H9 (cell line): Measurements from ENCODE around the gene ABHD8. TPM values are rescaled to one million over a fixed set of nuclear protein-coding genes. Genes with fewer than 3 reads are reported as not detected.

Source experiments
- DNase-seq: peaks from one replicate; pipeline ENCODE4 v3.0.0-alpha.2; 2017
- H2AFZ ChIP-seq: one replicate; pipeline ENCODE4 v1.6.1; 2013; ENCODE audit warnings: mild to moderate bottlenecking, low read length, control low read depth, moderate library complexity
- H2AK5ac ChIP-seq: 2 replicates; pipeline ENCODE4 v1.6.1; 2013; ENCODE audit warnings: low read length, control low read depth, mixed read lengths; ENCODE audit not compliant: insufficient read length
- H2BK120ac ChIP-seq: one replicate; pipeline ENCODE4 v1.6.1; 2013; ENCODE audit warnings: low read depth, mild to moderate bottlenecking, low read length, control low read depth, inconsistent platforms; ENCODE audit not compliant: poor library complexity, severe bottlenecking
- H2BK12ac ChIP-seq: 2 replicates; pipeline ENCODE4 v1.6.1; 2013; ENCODE audit warnings: low read length, control low read depth, mixed read lengths, low read depth; ENCODE audit not compliant: insufficient read length
- H2BK15ac ChIP-seq: 2 replicates; pipeline ENCODE4 v1.6.1; 2013; ENCODE audit warnings: low read depth, low read length, control low read depth
- H2BK20ac ChIP-seq: one replicate; pipeline ENCODE4 v1.6.1; 2013; ENCODE audit warnings: low read depth, mild to moderate bottlenecking, low read length, control low read depth, inconsistent platforms; ENCODE audit not compliant: poor library complexity, severe bottlenecking
- H2BK5ac ChIP-seq: 2 replicates; pipeline ENCODE4 v1.6.1; 2013; ENCODE audit warnings: low read length, control low read depth, mixed read lengths; ENCODE audit not compliant: insufficient read length
- H3K14ac ChIP-seq: 2 replicates; pipeline ENCODE4 v1.6.1; 2013; ENCODE audit warnings: low read length, control low read depth; ENCODE audit not compliant: insufficient read depth
- H3K18ac ChIP-seq: 2 replicates; pipeline ENCODE4 v1.6.1; 2013; ENCODE audit warnings: low read depth, mild to moderate bottlenecking, mixed read lengths, low read length, control low read depth; ENCODE audit not compliant: insufficient read length
- H3K23ac ChIP-seq: 2 replicates; pipeline ENCODE4 v1.6.1; 2013; ENCODE audit warnings: low read length, control low read depth, mixed read lengths, low read depth; ENCODE audit not compliant: insufficient read length
- H3K23me2 ChIP-seq: 2 replicates; pipeline ENCODE4 v1.6.1; 2013; ENCODE audit warnings: low read depth, mild to moderate bottlenecking, mixed read lengths, low read length, control low read depth; ENCODE audit not compliant: insufficient read length, poor library complexity, severe bottlenecking
- H3K27ac ChIP-seq: 2 replicates; pipeline ENCODE4 v1.5.1; 2013; ENCODE audit warnings: low read length, control low read depth, mixed read lengths, low read depth; ENCODE audit not compliant: insufficient read length
- H3K27me3 ChIP-seq: 2 replicates; pipeline ENCODE4 v1.6.1; 2013; ENCODE audit warnings: low read length, control low read depth, inconsistent platforms; ENCODE audit not compliant: insufficient read depth
- H3K4ac ChIP-seq: 2 replicates; pipeline ENCODE4 v1.6.1; 2013; ENCODE audit warnings: low read depth, mild to moderate bottlenecking, control low read depth, inconsistent platforms, low read length, moderate library complexity
- H3K4me1 ChIP-seq: 2 replicates; pipeline ENCODE4 v1.6.1; 2013; ENCODE audit warnings: low read length, control low read depth, inconsistent platforms; ENCODE audit not compliant: insufficient read depth
- H3K4me2 ChIP-seq: 2 replicates; pipeline ENCODE4 v1.6.1; 2013; ENCODE audit warnings: low read length, control low read depth, mixed read lengths; ENCODE audit not compliant: insufficient read length, insufficient read depth
- H3K56ac ChIP-seq: 2 replicates; pipeline ENCODE4 v1.6.1; 2013; ENCODE audit warnings: low read depth, mild to moderate bottlenecking, mixed read lengths, low read length, control low read depth; ENCODE audit not compliant: insufficient read length
- H3K79me1 ChIP-seq: 2 replicates; pipeline ENCODE4 v1.6.1; 2013; ENCODE audit warnings: low read depth, mild to moderate bottlenecking, moderate library complexity, low read length, control low read depth, inconsistent platforms; ENCODE audit not compliant: insufficient read depth, poor library complexity, severe bottlenecking
- H3K79me2 ChIP-seq: 2 replicates; pipeline ENCODE4 v1.6.1; 2013; ENCODE audit warnings: low read length, control low read depth, inconsistent platforms; ENCODE audit not compliant: insufficient read depth
- H3K9ac ChIP-seq: 2 replicates; pipeline ENCODE4 v1.6.1; 2013; ENCODE audit warnings: low read length, control low read depth, mixed read lengths; ENCODE audit not compliant: insufficient read length; ENCODE audit errors: extremely low read depth
- H3K9me3 ChIP-seq: one replicate; pipeline ENCODE4 v1.6.1; 2013; ENCODE audit warnings: low read depth, low read length, inconsistent platforms; ENCODE audit not compliant: control insufficient read depth
- H3T11ph ChIP-seq: one replicate; pipeline ENCODE4 v1.6.1; 2013; ENCODE audit warnings: mild to moderate bottlenecking, low read length, control low read depth, inconsistent platforms
- H4K20me1 ChIP-seq: one replicate; pipeline ENCODE4 v1.6.1; 2013; ENCODE audit not compliant: control insufficient read depth, insufficient read length, insufficient read depth
- H4K5ac ChIP-seq: 2 replicates; pipeline ENCODE4 v1.6.1; 2013; ENCODE audit warnings: low read depth, mild to moderate bottlenecking, mixed read lengths, low read length, control low read depth; ENCODE audit not compliant: insufficient read length
- H4K8ac ChIP-seq: replicated peaks from 2 replicates; pipeline ENCODE4 v1.6.1; 2013; ENCODE audit warnings: low read length, control low read depth, mixed read lengths, low read depth; ENCODE audit not compliant: insufficient read length
- H4K91ac ChIP-seq: 2 replicates; pipeline ENCODE4 v1.6.1; 2013; ENCODE audit warnings: low read depth, mild to moderate bottlenecking, moderate library complexity, mixed read lengths, low read length, control low read depth; ENCODE audit not compliant: insufficient read length
- H3K27ac Mint-ChIP-seq, 3 experiments: 2 replicates in 2 of 3; 3 replicates in 1 of 3; pipeline ENCODE4 v1.8.0; 2020 to 2021; ENCODE audit warnings: mixed read lengths in 3 of 3, mild to moderate bottlenecking in 1 of 3, moderate library complexity in 1 of 3
- H3K27me3 Mint-ChIP-seq: 2 replicates; pipeline ENCODE4 v1.8.0; 2021; ENCODE audit warnings: low read depth, mild to moderate bottlenecking, moderate library complexity, mixed read lengths
- H3K36me3 Mint-ChIP-seq, 3 experiments: 2 replicates in 2 of 3; 3 replicates in 1 of 3; pipeline ENCODE4 v1.8.0; 2020 to 2021; ENCODE audit warnings: low read depth in 3 of 3, mixed read lengths in 3 of 3; ENCODE audit not compliant: insufficient read depth in 1 of 3
- H3K4me1 Mint-ChIP-seq, 2 experiments: 2 replicates each; pipeline ENCODE4 v1.8.0; 2020; ENCODE audit warnings: mixed read lengths in 2 of 2
- H3K4me3 Mint-ChIP-seq, 2 experiments: 2 replicates in 1 of 2; 3 replicates in 1 of 2; pipeline ENCODE4 v1.8.0; 2020 to 2021; ENCODE audit warnings: mild to moderate bottlenecking in 2 of 2, mixed read lengths in 2 of 2, moderate library complexity in 1 of 2
- H3K9me3 Mint-ChIP-seq, 2 experiments: 2 replicates in 1 of 2; 3 replicates in 1 of 2; pipeline ENCODE4 v1.8.0; 2020; ENCODE audit warnings: mild to moderate bottlenecking in 2 of 2, mixed read lengths in 2 of 2, moderate library complexity in 1 of 2
- WGBS: extraction: QIAGEN DNeasy Blood & Tissue Kit; methylation state at CpG from one replicate; pipeline ENCODE4 v1.1.7; 2013; ENCODE audit warnings: missing lambda C conversion rate, low lambda C conversion rate, mixed read lengths; ENCODE audit not compliant: insufficient read length; ENCODE audit errors: extremely low coverage; 5-methylcytosine and 5-hydroxymethylcytosine counted together
- total RNA-seq: library from RNA; stranded (reverse); gene quantifications from 2 replicates; pipeline ENCODE4 v1.2.1, GENCODE V29; 2021
- TF ChIP-seq, protein P1 (sequence below): fragments of 200-600 bp; sonication (generic); conservative IDR thresholded peaks from 3 replicates; pipeline ENCODE4 v1.8.0; 2021; ENCODE audit warnings: antibody characterized with exemption, mild to moderate bottlenecking

ABHD8 gene
- total RNA-seq, 1 experiment from 2014 or later, result 11.7 TPM

DNA sequence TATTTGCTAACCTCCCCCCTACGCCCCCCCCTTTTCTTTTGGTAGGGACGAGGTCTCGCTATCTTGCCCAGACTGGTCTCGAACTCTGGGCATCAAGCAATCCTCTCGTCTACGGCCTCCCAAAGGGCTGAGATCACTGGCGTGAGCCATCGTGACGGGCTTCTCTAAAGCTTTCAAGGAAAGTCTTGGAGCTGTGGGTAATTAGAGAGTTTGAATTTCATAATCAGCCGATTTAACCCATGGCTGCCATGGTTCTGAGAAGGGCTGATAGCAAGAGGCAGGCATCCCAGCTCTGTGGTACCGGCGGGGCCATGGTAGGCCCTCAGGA, 679 bp upstream of the ABHD8 start:
- Histone ChIP-seq H2BK5ac (no peak overlapping the region), H3K18ac (no peak overlapping the region), H3K4ac (no peak overlapping the region), H3K9me3 (no peaks in the 10 kb centered on the region), H3K56ac (no peak overlapping the region), H3K27me3 (no peaks in the 10 kb centered on the region), H3K79me2 (no peaks in the 10 kb centered on the region), H3K4me2 (no peak overlapping the region), H2BK20ac (no peak overlapping the region), H2BK120ac (no peak overlapping the region), H4K5ac (no peak overlapping the region), H3T11ph (no peak overlapping the region), H2AFZ (no peak overlapping the region), H3K79me1 (no peaks in the 10 kb centered on the region), H3K9ac (no peak overlapping the region), H3K27ac (no peak overlapping the region), H4K8ac (no peak overlapping the region), H3K23ac (no peak overlapping the region), H4K91ac (no peak overlapping the region), H2BK15ac (no peak overlapping the region), H4K20me1 (no peaks in the 10 kb centered on the region), H3K14ac (no peak overlapping the region), H2BK12ac (no peak overlapping the region), H3K23me2 (peaks cover 6% of the 10 kb centered on the region), H3K4me1 (peaks cover 3% of the 10 kb centered on the region; the same call in 1 of the 2 replicates), H2AK5ac (no peak overlapping the region)
- peaks cover 4 to 12% (median 8%) of the 10 kb centered on the region in 3 experiments for H3K36me3 Mint-ChIP-seq
- H3K27me3 Mint-ChIP-seq, result no peaks in the 10 kb centered on the region; the same call in 1 of the 2 replicates
- WGBS, result no CpG with 5 or more reads among the region's 12 CpGs
- peaks cover 21 to 35% of the 10 kb centered on the region in 2 experiments for H3K4me1 Mint-ChIP-seq
- TF ChIP-seq, protein P1, sequence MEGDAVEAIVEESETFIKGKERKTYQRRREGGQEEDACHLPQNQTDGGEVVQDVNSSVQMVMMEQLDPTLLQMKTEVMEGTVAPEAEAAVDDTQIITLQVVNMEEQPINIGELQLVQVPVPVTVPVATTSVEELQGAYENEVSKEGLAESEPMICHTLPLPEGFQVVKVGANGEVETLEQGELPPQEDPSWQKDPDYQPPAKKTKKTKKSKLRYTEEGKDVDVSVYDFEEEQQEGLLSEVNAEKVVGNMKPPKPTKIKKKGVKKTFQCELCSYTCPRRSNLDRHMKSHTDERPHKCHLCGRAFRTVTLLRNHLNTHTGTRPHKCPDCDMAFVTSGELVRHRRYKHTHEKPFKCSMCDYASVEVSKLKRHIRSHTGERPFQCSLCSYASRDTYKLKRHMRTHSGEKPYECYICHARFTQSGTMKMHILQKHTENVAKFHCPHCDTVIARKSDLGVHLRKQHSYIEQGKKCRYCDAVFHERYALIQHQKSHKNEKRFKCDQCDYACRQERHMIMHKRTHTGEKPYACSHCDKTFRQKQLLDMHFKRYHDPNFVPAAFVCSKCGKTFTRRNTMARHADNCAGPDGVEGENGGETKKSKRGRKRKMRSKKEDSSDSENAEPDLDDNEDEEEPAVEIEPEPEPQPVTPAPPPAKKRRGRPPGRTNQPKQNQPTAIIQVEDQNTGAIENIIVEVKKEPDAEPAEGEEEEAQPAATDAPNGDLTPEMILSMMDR, result no peak
- peak overlapping the region; percentile 63 to 76; a peak in 4 of 5 replicates for H3K4me3 Mint-ChIP-seq
- no peak overlapping the region; a peak in 2 of 7 replicates for H3K27ac Mint-ChIP-seq
- no peaks in the 10 kb centered on the region for H3K9me3 Mint-ChIP-seq
- no peak for DNase-seq
